ENCODE results near the gene DDI2. TPM values are rescaled to one million over a fixed set of nuclear protein-coding genes. Genes with fewer than 3 reads are reported as not detected.

Gene DDI2
- total and polyA plus RNA-seq, 10 of the 15 experiments (the other 5 are each of a cell fraction or from before 2014, with no cell fraction given), result 3.3 to 33.1 (median 11.6) TPM

DNA sequence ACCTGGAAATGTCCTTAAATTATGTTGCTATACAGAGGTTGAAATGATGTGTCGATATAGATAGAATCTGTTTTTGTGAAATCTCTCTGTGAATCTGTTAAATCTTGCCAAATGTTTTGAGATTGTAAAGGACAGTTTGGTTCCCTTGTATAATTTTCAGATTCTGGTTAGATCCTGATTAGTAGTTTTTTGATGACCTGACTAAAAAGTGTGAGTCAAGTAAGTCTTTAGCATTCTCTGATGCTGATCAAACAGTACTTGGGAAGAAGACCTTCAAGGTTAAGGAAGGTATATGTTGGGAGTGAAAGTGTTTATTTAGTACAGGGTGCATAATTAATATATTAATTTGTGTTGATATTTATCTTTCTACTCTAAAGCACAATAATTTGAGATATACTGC lies 32.7 kb downstream of the DDI2 start:
- ChIA-PET SMC1A (ENCODE audit: uncharacterized antibody, unreplicated experiment) (interaction anchor here (0.8 kb wide), 1 partner anchor 47 kb away, joined by 3 read pairs; no protein-coding TSS in a partner anchor), RAD21 (ENCODE audit: unreplicated experiment) (no interaction called here), POLR2A (interaction anchor here (1.1 kb wide), 1 partner anchor 21 kb away, joined by 6 read pairs; no protein-coding TSS in a partner anchor), CTCF (no interaction called here)
- in situ Hi-C loops (cut with MboI) (no loop called here), intact Hi-C loops (cut with micrococcal nuclease; ENCODE audit: unreplicated experiment) (no loop called here)
- no peaks in the 10 kb centered on the region for H3K9me3 ChIP-seq (replicated peaks; ENCODE audit: control insufficient read depth, insufficient read depth, low read length)
- no TSS peak for BruUV-seq (replicated peaks)
- H3K4me2 ChIP-seq (ENCODE audit: control insufficient read depth, insufficient read depth), result no peak overlapping the region
- H3K79me2 ChIP-seq (ENCODE audit: control insufficient read depth, insufficient read depth, low read length), result no peaks in the 10 kb centered on the region
- TF ChIP-seq, protein P1, sequence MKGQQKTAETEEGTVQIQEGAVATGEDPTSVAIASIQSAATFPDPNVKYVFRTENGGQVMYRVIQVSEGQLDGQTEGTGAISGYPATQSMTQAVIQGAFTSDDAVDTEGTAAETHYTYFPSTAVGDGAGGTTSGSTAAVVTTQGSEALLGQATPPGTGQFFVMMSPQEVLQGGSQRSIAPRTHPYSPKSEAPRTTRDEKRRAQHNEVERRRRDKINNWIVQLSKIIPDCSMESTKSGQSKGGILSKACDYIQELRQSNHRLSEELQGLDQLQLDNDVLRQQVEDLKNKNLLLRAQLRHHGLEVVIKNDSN (IDR thresholded peaks at IDR 0.05; ENCODE audit: borderline replicate concordance, extremely low read length, insufficient read depth, low read depth, low read length), result no peak
- TF ChIP-seq POLR2A (IDR thresholded peaks at IDR 0.05; ENCODE audit: low read depth, low read length) (no peak), RCOR1 (conservative IDR thresholded peaks at IDR 0.05; ENCODE audit: low read depth, low read length) (no peak), RBBP5 (conservative IDR thresholded peaks at IDR 0.05) (no peak), ZSCAN29 (IDR thresholded peaks at IDR 0.05) (no peak), CREB1 (IDR thresholded peaks at IDR 0.05; ENCODE audit: low read depth) (no peak), CREM (IDR thresholded peaks at IDR 0.05; ENCODE audit: low read depth) (no peak), NRF1 (conservative IDR thresholded peaks at IDR 0.05; ENCODE audit: low read depth, low read length) (no peak), MYB (IDR thresholded peaks at IDR 0.05; ENCODE audit: borderline replicate concordance, low read depth, low read length) (no peak), FOS (IDR thresholded peaks at IDR 0.05; ENCODE audit: borderline replicate concordance, extremely low read depth, insufficient read length) (no peak), SMARCA5 (IDR thresholded peaks at IDR 0.05) (no peak), LARP7 (IDR thresholded peaks at IDR 0.05) (no peak), ZZZ3 (IDR thresholded peaks at IDR 0.05; ENCODE audit: control insufficient read depth, insufficient read length, low read depth) (no peak), NFYA (IDR thresholded peaks at IDR 0.05; ENCODE audit: borderline replicate concordance, low read depth, low read length) (no peak)
- TF ChIP-seq, protein P2, sequence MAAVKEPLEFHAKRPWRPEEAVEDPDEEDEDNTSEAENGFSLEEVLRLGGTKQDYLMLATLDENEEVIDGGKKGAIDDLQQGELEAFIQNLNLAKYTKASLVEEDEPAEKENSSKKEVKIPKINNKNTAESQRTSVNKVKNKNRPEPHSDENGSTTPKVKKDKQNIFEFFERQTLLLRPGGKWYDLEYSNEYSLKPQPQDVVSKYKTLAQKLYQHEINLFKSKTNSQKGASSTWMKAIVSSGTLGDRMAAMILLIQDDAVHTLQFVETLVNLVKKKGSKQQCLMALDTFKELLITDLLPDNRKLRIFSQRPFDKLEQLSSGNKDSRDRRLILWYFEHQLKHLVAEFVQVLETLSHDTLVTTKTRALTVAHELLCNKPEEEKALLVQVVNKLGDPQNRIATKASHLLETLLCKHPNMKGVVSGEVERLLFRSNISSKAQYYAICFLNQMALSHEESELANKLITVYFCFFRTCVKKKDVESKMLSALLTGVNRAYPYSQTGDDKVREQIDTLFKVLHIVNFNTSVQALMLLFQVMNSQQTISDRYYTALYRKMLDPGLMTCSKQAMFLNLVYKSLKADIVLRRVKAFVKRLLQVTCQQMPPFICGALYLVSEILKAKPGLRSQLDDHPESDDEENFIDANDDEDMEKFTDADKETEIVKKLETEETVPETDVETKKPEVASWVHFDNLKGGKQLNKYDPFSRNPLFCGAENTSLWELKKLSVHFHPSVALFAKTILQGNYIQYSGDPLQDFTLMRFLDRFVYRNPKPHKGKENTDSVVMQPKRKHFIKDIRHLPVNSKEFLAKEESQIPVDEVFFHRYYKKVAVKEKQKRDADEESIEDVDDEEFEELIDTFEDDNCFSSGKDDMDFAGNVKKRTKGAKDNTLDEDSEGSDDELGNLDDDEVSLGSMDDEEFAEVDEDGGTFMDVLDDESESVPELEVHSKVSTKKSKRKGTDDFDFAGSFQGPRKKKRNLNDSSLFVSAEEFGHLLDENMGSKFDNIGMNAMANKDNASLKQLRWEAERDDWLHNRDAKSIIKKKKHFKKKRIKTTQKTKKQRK (IDR thresholded peaks at IDR 0.05; ENCODE audit: low read depth, low read length), result no peak
- TF ChIP-seq, protein P3, sequence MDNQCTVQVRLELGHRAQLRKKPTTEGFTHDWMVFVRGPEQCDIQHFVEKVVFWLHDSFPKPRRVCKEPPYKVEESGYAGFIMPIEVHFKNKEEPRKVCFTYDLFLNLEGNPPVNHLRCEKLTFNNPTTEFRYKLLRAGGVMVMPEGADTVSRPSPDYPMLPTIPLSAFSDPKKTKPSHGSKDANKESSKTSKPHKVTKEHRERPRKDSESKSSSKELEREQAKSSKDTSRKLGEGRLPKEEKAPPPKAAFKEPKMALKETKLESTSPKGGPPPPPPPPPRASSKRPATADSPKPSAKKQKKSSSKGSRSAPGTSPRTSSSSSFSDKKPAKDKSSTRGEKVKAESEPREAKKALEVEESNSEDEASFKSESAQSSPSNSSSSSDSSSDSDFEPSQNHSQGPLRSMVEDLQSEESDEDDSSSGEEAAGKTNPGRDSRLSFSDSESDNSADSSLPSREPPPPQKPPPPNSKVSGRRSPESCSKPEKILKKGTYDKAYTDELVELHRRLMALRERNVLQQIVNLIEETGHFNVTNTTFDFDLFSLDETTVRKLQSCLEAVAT (IDR thresholded peaks at IDR 0.05), result no peak
- TF ChIP-seq, protein P4, sequence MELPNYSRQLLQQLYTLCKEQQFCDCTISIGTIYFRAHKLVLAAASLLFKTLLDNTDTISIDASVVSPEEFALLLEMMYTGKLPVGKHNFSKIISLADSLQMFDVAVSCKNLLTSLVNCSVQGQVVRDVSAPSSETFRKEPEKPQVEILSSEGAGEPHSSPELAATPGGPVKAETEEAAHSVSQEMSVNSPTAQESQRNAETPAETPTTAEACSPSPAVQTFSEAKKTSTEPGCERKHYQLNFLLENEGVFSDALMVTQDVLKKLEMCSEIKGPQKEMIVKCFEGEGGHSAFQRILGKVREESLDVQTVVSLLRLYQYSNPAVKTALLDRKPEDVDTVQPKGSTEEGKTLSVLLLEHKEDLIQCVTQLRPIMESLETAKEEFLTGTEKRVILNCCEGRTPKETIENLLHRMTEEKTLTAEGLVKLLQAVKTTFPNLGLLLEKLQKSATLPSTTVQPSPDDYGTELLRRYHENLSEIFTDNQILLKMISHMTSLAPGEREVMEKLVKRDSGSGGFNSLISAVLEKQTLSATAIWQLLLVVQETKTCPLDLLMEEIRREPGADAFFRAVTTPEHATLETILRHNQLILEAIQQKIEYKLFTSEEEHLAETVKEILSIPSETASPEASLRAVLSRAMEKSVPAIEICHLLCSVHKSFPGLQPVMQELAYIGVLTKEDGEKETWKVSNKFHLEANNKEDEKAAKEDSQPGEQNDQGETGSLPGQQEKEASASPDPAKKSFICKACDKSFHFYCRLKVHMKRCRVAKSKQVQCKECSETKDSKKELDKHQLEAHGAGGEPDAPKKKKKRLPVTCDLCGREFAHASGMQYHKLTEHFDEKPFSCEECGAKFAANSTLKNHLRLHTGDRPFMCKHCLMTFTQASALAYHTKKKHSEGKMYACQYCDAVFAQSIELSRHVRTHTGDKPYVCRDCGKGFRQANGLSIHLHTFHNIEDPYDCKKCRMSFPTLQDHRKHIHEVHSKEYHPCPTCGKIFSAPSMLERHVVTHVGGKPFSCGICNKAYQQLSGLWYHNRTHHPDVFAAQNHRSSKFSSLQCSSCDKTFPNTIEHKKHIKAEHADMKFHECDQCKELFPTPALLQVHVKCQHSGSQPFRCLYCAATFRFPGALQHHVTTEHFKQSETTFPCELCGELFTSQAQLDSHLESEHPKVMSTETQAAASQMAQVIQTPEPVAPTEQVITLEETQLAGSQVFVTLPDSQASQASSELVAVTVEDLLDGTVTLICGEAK (IDR thresholded peaks at IDR 0.05; ENCODE audit: borderline replicate concordance), result no peak
- no peak for ATAC-seq
- no peak overlapping the region for H3K27ac ChIP-seq (ENCODE audit: control insufficient read depth, insufficient read depth)
- no peak for FAIRE-seq
- H3K4me1 ChIP-seq (ENCODE audit: control insufficient read depth, insufficient read depth, low read length), result no peaks in the 10 kb centered on the region
- 95% methylated on average over 1 of the region's 1 CpG for WGBS (ENCODE audit: insufficient coverage, insufficient replicate concordance, low lambda C conversion rate, missing lambda C conversion rate)
- no peak overlapping the region for H3K9ac ChIP-seq (ENCODE audit: control insufficient read depth, insufficient read depth, low read length)
- no peaks in the 10 kb centered on the region; the same call in 1 of the 2 replicates for H4K20me1 ChIP-seq (ENCODE audit: control insufficient read depth, insufficient read depth)
- peaks cover 8 to 23% of the 10 kb centered on the region in 2 experiments for H3K36me3 ChIP-seq (ENCODE audit: control insufficient read depth in 2 of 2, insufficient read depth in 2 of 2, low read length in 1 of 2)
- no peaks in the 10 kb centered on the region for H3K27me3 ChIP-seq (replicated peaks in 1 of 2; ENCODE audit: control insufficient read depth in 2 of 2, insufficient read depth in 2 of 2, low read length in 1 of 2)
- H3K4me3 ChIP-seq, result no peak overlapping the region
- no peak overlapping the region for H2AFZ ChIP-seq (ENCODE audit: control insufficient read depth, low read depth, low read length)
- DNase-seq (ENCODE audit: low read depth, low spot score), result no peak

Data from GM12878 (cell line).